Posterior vena cava (tissue), 2 donors: ENCODE measurements around the gene CTDSPL. TPM values are rescaled to one million over a fixed set of nuclear protein-coding genes. Genes with fewer than 3 reads are reported as not detected.

Experiments
- microRNA-seq, 2 donors: library from miRNA; unstranded; fragments of <30 nt; microRNA quantifications; one replicate each; pipeline ENCODE4 v1.2.0, GENCODE V29; 2020 to 2021; ENCODE audit warnings: borderline microRNAs expressed in 2 of 2
- total RNA-seq, 2 donors: library from RNA; stranded (reverse); fragmentation: NEBNext Ultra II Directional; extraction: Animal tissue kit (Norgen Biotek cat#: 25700); gene quantifications; one replicate each; pipeline ENCODE4 v1.2.1, GENCODE V29; 2021
- donor health status: DM: yes; HTN: yes; CAD: no.
- donor health status: DM: yes; HTN: yes; CAD: no.

CTDSPL gene
- total RNA-seq, 2 donors from 2014 or later: 41.3 to 45.7 TPM

Small RNAs within 50 kb of the gene (microRNA-seq; reads per million reads assigned to microRNA genes)
- gene MIR26A1: 20.9 to 21.6 reads per million in 2 donors

Other genes with a start within 250 kb of the CTDSPL start
- 1 to 10 TPM; 3.4 to 5.9 TPM for gene VILL, start 128.9 kb downstream of the CTDSPL start, total RNA-seq
- gene PLCD1, start 167.8 kb downstream of the CTDSPL start, total RNA-seq: 10 to 100 TPM; 32.5 to 40.9 TPM
- under 1 TPM; 0.14 to 0.51 TPM for gene DLEC1, start 177.3 kb downstream of the CTDSPL start, total RNA-seq